Erythroblast (primary cell): Measurements from ENCODE around the gene XIAP.
"Not testable (repeated sequence)": the region's sequence is repeated elsewhere in the genome, so short reads cannot be mapped to it uniquely, and the experiment has no call there.

Source experiments
- GATA1 ChIP-seq: IDR thresholded peaks from 2 replicates; pipeline ENCODE4 v1.6.1; 2011; ENCODE audit warnings: low read depth, mild to moderate bottlenecking, control low read depth, low read length, moderate library complexity
- POLR2A ChIP-seq: IDR thresholded peaks from 2 replicates; pipeline ENCODE4 v1.6.1; 2011; ENCODE audit warnings: mild to moderate bottlenecking, low read length

DNA sequence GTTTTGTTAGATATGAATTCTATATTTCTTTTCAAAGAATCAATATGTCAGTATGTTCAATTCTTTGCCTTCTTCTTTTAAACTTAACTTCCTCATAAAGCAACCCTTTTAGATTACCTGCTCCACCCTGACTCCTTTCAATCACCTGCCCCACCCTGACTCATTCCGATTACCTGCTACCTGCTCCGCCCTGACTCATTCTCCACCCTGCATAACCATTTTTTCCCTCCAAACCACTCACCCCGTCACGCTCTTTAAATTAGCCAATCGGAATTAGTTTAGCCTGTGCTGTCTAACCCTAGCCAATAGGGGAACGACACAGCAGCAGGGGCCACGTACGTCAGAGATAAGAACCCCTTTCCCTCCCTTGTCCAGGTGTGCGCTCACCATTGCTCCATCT, 9.9 kb upstream of the XIAP start:
- not testable (repeated sequence) for TF ChIP-seq POLR2A, GATA1
